IPS-15b (cell line): ENCODE results near the gene RPL23.

Experiments
- H3K27me3 ChIP-seq: one replicate; pipeline ENCODE4 v1.6.1; 2013; ENCODE audit warnings: low read length; ENCODE audit not compliant: control insufficient read depth, insufficient read depth
- H3K36me3 ChIP-seq: one replicate; pipeline ENCODE4 v1.6.1; 2013; ENCODE audit warnings: low read length; ENCODE audit not compliant: control insufficient read depth, insufficient read depth
- H3K4me1 ChIP-seq: one replicate; pipeline ENCODE4 v1.6.1; 2013; ENCODE audit warnings: mild to moderate bottlenecking, low read length; ENCODE audit not compliant: control insufficient read depth, insufficient read depth
- H3K4me3 ChIP-seq: one replicate; pipeline ENCODE4 v1.5.1; 2013; ENCODE audit warnings: low read depth, low read length
- H3K9ac ChIP-seq: one replicate; pipeline ENCODE4 v1.6.1; 2013; ENCODE audit warnings: low read depth, mild to moderate bottlenecking, low read length
- H3K9me3 ChIP-seq: one replicate; pipeline ENCODE4 v1.6.1; 2013; ENCODE audit warnings: mild to moderate bottlenecking, low read length; ENCODE audit not compliant: control insufficient read depth, insufficient read depth

Gene RPL23

DNA sequence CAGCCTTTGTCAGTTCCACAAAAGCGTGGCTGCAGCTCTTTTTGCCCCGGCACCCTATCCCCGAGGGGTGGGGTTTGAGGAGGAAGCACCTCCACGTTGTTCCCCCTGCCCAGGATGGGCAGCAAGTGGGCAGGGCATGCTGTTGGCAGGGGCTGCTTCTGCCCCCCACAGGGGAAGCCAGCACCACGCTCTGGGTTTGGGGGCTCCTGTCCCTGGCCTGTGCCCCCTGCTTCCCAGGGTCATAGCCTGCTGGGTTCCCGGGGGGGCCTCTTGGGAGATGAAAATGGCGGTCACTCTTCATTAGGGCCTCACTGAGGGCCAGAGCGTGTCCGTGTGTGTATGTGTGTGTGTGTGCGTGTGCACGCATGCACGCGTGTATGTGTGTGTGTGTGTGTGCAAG lies 39.1 kb upstream of the RPL23 start:
- no peak overlapping the region for H3K4me3 ChIP-seq
- no peaks in the 10 kb centered on the region for H3K4me1 ChIP-seq
- H3K36me3 ChIP-seq: peaks cover 25% of the 10 kb centered on the region
- H3K9me3 ChIP-seq: no peaks in the 10 kb centered on the region
- no peak overlapping the region for H3K9ac ChIP-seq
- H3K27me3 ChIP-seq: no peaks in the 10 kb centered on the region

- no peaks in the 10 kb centered on the region for H3K9me3 ChIP-seq
- peaks cover 19% of the 10 kb centered on the region for H3K36me3 ChIP-seq
- no peak overlapping the region for H3K4me3 ChIP-seq
- H3K27me3 ChIP-seq: no peaks in the 10 kb centered on the region
- H3K4me1 ChIP-seq: no peaks in the 10 kb centered on the region
- no peak overlapping the region for H3K9ac ChIP-seq
Observed at GRCh38 chr17:38892083-38892482, 38.6 kb upstream of the RPL23 start.

DNA sequence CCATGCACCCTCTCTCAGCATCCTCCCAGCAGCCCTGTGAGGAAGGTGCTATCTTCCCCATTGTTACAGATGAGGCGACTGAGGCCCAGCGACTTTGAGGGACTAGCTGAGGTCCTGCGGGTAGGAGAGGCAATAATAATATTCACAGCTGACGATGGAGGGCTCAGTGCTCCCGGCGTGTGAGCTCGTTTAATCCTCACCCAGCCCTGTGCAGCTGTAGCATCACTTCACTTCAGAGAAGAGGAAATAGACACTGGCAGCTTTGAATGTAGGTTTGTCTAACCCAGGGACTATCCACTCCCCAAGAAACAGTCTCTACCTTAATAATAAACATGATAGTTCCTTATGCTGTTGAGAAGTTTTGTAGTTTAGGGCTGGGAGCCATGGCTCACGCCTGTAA lies 37.9 kb upstream of the RPL23 start:
- H3K9me3 ChIP-seq: no peaks in the 10 kb centered on the region
- H3K4me3 ChIP-seq: no peak overlapping the region
- no peaks in the 10 kb centered on the region for H3K27me3 ChIP-seq
- no peaks in the 10 kb centered on the region for H3K4me1 ChIP-seq
- H3K36me3 ChIP-seq: peaks cover 17% of the 10 kb centered on the region
- no peak overlapping the region for H3K9ac ChIP-seq

- Histone ChIP-seq H3K9ac (no peak overlapping the region), H3K4me3 (no peak overlapping the region), H3K27me3 (no peaks in the 10 kb centered on the region), H3K4me1 (peaks cover 7% of the 10 kb centered on the region), H3K36me3 (peaks cover 16% of the 10 kb centered on the region), H3K9me3 (no peaks in the 10 kb centered on the region)
Observed at GRCh38 chr17:38890410-38890746, 36.9 kb upstream of the RPL23 start.

GRCh38 chr17:38889745-38890409 lies 36.4 kb upstream of the RPL23 start:
- H3K27me3 ChIP-seq: no peaks in the 10 kb centered on the region
- H3K9ac ChIP-seq: no peak overlapping the region
- no peaks in the 10 kb centered on the region for H3K9me3 ChIP-seq
- peaks cover 12% of the 10 kb centered on the region for H3K4me1 ChIP-seq
- H3K4me3 ChIP-seq: no peak overlapping the region
- peaks cover 21% of the 10 kb centered on the region for H3K36me3 ChIP-seq

GRCh38 chr17:38888842-38889241 lies 35.3 kb upstream of the RPL23 start:
- Histone ChIP-seq H3K9ac (no peak overlapping the region), H3K27me3 (no peaks in the 10 kb centered on the region), H3K9me3 (no peaks in the 10 kb centered on the region), H3K4me1 (peaks cover 12% of the 10 kb centered on the region), H3K36me3 (peaks cover 21% of the 10 kb centered on the region), H3K4me3 (no peak overlapping the region)

- Histone ChIP-seq H3K36me3 (peaks cover 14% of the 10 kb centered on the region), H3K4me3 (no peak overlapping the region), H3K27me3 (no peaks in the 10 kb centered on the region), H3K4me1 (peaks cover 21% of the 10 kb centered on the region), H3K9me3 (no peaks in the 10 kb centered on the region), H3K9ac (no peak overlapping the region)
Observed at GRCh38 chr17:38886643-38887010, 33.1 kb upstream of the RPL23 start.

DNA sequence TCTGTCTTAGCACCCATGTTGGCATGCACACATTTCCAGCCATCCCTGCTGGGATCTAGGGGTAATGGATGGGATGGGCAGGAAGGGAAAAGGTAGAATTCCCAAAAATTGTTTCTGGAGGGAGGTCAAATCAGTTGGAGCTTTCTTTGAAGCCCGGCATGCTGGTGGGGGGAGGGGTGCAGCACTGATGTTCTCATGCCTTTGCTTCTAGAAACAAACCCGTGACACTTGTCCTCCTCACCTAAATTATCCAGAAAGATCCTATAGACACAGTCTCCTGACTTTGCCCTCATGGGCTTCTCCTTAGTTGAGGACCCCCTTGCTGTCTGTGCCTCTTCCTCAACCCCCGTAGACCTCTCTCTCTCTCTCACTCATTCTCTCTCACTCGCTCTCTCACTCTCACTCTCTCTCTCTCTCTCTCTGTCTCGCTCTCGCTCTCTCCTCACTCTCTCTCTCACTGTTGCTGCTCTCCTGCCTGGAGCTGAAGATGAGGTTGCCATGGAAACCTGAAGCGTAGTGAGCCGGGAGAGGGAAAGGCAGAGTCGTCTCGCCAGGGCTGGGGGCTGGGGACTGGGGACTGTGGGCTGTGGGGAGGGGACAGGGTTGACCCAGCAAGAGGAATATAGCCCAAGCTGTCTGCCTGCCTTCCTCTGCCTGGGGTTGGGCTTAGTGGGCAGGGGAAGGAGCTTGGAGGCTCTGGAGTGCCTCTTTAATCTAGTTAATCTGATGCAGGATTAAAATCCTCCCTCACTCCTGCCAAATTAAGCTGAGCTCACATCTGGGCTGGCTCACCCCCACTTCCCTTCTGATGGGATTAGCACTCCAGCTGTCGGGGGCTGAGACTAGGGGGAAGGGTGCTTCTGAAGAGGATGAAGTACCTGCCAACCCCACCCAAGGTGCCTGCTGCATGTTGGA lies 32.5 kb upstream of the RPL23 start:
- no peak overlapping the region for H3K4me3 ChIP-seq
- H3K4me1 ChIP-seq: peaks cover 25% of the 10 kb centered on the region
- no peaks in the 10 kb centered on the region for H3K9me3 ChIP-seq
- H3K27me3 ChIP-seq: no peaks in the 10 kb centered on the region
- peaks cover 14% of the 10 kb centered on the region for H3K36me3 ChIP-seq
- H3K9ac ChIP-seq: no peak overlapping the region

GRCh38 chr17:38885044-38885727 lies 31.7 kb upstream of the RPL23 start:
- no peaks in the 10 kb centered on the region for H3K9me3 ChIP-seq
- H3K27me3 ChIP-seq: no peaks in the 10 kb centered on the region
- H3K4me1 ChIP-seq: peaks cover 29% of the 10 kb centered on the region
- H3K9ac ChIP-seq: no peak overlapping the region
- no peak overlapping the region for H3K4me3 ChIP-seq
- H3K36me3 ChIP-seq: peaks cover 14% of the 10 kb centered on the region

DNA sequence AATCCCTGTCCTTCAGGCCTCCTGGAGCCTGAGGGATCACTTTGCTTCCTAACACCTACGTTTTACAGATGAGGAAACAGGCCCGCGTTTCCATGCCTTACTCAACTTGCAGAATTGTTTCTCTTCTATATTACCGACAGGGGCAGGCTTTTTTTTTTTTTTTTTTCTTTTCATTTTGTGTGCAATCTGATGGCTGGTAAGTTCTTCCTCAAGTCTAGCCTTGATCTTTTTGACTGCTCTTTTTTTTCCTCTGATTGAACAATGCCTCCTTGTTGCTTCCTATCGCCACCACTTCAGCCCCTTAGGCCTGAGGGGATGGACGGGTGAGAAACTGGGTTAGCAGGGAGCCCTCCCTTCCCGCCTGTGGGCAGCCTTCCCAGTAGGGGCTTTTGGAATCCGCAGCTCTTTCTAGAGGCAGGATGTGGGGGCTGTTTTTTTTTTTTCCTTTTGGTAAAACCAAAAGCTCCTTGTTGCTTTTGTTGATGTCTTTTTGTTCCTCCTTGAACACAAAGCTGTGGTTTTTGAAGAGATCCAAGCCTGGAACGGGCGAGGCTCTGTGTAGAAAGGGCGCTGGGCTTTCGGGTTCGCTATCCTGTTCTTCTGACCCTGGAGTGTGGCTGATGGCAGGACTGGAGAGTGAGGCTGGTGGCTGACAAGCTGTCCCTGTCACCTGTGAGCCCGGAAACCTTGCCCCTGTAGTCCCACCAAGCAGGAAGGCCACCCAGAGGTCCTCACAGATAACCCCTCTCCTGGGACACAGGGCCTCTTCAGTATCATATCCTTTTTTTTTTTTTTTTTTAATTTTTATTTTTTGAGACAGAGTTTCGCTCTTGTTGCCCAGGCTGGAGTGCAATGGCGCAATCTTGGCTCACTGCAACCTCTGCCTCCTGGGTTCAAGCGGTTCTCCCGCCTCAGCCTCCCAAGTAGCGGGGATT lies 30.3 kb upstream of the RPL23 start:
- Histone ChIP-seq H3K36me3 (peaks cover 14% of the 10 kb centered on the region), H3K27me3 (no peaks in the 10 kb centered on the region), H3K9me3 (no peaks in the 10 kb centered on the region), H3K4me1 (peaks cover 37% of the 10 kb centered on the region), H3K9ac (no peak overlapping the region), H3K4me3 (no peak overlapping the region)

- H3K4me1 ChIP-seq: peaks cover 41% of the 10 kb centered on the region
- no peaks in the 10 kb centered on the region for H3K27me3 ChIP-seq
- no peaks in the 10 kb centered on the region for H3K9me3 ChIP-seq
- peaks cover 14% of the 10 kb centered on the region for H3K36me3 ChIP-seq
- H3K4me3 ChIP-seq: no peak overlapping the region
- H3K9ac ChIP-seq: no peak overlapping the region
Observed at GRCh38 chr17:38882870-38883269, 29.3 kb upstream of the RPL23 start.
